Measurements from ENCODE around the gene ARIH2. TPM values are rescaled to one million over a fixed set of nuclear protein-coding genes. Genes with fewer than 3 reads are reported as not detected.
"Not testable (repeated sequence)": the region's sequence is repeated elsewhere in the genome, so short reads cannot be mapped to it uniquely, and the experiment has no call there.

ARIH2 gene
- total RNA-seq, 1 donor from 2014 or later, result 124 TPM

GRCh38 chr3:49007068-49007770 is 88.6 kb downstream of the ARIH2 start, which contains the start of gene WDR6:
WDR6 (plus strand) TSS chr3:49007391; CDS start chr3:49007432, 41 bp downstream.
- H3K27me3 ChIP-seq (ENCODE audit: control insufficient read depth, insufficient read depth, low read length), result no peaks in the 10 kb centered on the region
- no peak for FAIRE-seq
- peak within 1 kb of the TSS; percentile 83 for H3K4me3 ChIP-seq (ENCODE audit: low read depth, low read length)
- peak; percentile 53 for TF ChIP-seq CTCF (IDR thresholded peaks at IDR 0.05; ENCODE audit: insufficient read depth, low read length, severe bottlenecking)
- H3K36me3 ChIP-seq (ENCODE audit: control insufficient read depth, insufficient read depth, low read length), result peaks cover 5% of the 10 kb centered on the region
- DNase-seq (ENCODE audit: low read depth), result peak; percentile 93

GRCh38 chr3:49007771-49008528 is 89.3 kb downstream of the ARIH2 start:
- no peaks in the 10 kb centered on the region for H3K27me3 ChIP-seq (ENCODE audit: control insufficient read depth, insufficient read depth, low read length)
- H3K36me3 ChIP-seq (ENCODE audit: control insufficient read depth, insufficient read depth, low read length), result peaks cover 5% of the 10 kb centered on the region
- no peak for TF ChIP-seq CTCF (IDR thresholded peaks at IDR 0.05; ENCODE audit: insufficient read depth, low read length, severe bottlenecking)
- FAIRE-seq (no peak), DNase-seq (ENCODE audit: low read depth) (peak; percentile 52)
- H3K4me3 ChIP-seq (ENCODE audit: low read depth, low read length), result peak overlapping the region; percentile 83

GRCh38 chr3:49008627-49009026 is 90.0 kb downstream of the ARIH2 start:
- not testable (repeated sequence) for H3K4me3 ChIP-seq (ENCODE audit: low read depth, low read length); H3K27me3 ChIP-seq (ENCODE audit: control insufficient read depth, insufficient read depth, low read length); H3K36me3 ChIP-seq (ENCODE audit: control insufficient read depth, insufficient read depth, low read length); DNase-seq (ENCODE audit: low read depth); FAIRE-seq

- TF ChIP-seq CTCF (IDR thresholded peaks at IDR 0.05; ENCODE audit: insufficient read depth, low read length, severe bottlenecking), result no peak
- Histone ChIP-seq H3K4me3 (ENCODE audit: low read depth, low read length) (no peak overlapping the region), H3K27me3 (ENCODE audit: control insufficient read depth, insufficient read depth, low read length) (no peaks in the 10 kb centered on the region), H3K36me3 (ENCODE audit: control insufficient read depth, insufficient read depth, low read length) (peaks cover 15% of the 10 kb centered on the region)
- no peak for FAIRE-seq
- DNase-seq (ENCODE audit: low read depth), result no peak
Observed at GRCh38 chr3:49009396-49009795, 90.8 kb downstream of the ARIH2 start.

GRCh38 chr3:49012441-49013017 is 93.9 kb downstream of the ARIH2 start:
- TF ChIP-seq CTCF (IDR thresholded peaks at IDR 0.05; ENCODE audit: insufficient read depth, low read length, severe bottlenecking), result no peak
- no peak for FAIRE-seq

GRCh38 chr3:49013113-49013737 is 94.6 kb downstream of the ARIH2 start:
- Histone ChIP-seq H3K4me3 (ENCODE audit: low read depth, low read length) (no peak overlapping the region), H3K27me3 (ENCODE audit: control insufficient read depth, insufficient read depth, low read length) (no peaks in the 10 kb centered on the region), H3K36me3 (ENCODE audit: control insufficient read depth, insufficient read depth, low read length) (peaks cover 29% of the 10 kb centered on the region)
- FAIRE-seq (no peak), DNase-seq (ENCODE audit: low read depth) (no peak)
- TF ChIP-seq CTCF (IDR thresholded peaks at IDR 0.05; ENCODE audit: insufficient read depth, low read length, severe bottlenecking), result no peak

More at GRCh38 chr3:49012441-49013017, 93.9 kb downstream of the ARIH2 start:
- H3K36me3 ChIP-seq (ENCODE audit: control insufficient read depth, insufficient read depth, low read length), result peaks cover 29% of the 10 kb centered on the region
- DNase-seq (ENCODE audit: low read depth), result no peak
- no peak overlapping the region for H3K4me3 ChIP-seq (ENCODE audit: low read depth, low read length)
- H3K27me3 ChIP-seq (ENCODE audit: control insufficient read depth, insufficient read depth, low read length), result no peaks in the 10 kb centered on the region
